Activated naive CD4-positive, alpha-beta T cell treated with Interleukin-2 at 50 U/mL for 16 hours (primary cell): Measurements from ENCODE around the gene DDX27.
A peak's percentile ranks its signal among the peaks of the same experiment; 100 is the strongest.

Experiments
- DNase-seq: peaks from one replicate; pipeline ENCODE4 v3.0.0-alpha.2; 2020

The DDX27 gene

DNA sequence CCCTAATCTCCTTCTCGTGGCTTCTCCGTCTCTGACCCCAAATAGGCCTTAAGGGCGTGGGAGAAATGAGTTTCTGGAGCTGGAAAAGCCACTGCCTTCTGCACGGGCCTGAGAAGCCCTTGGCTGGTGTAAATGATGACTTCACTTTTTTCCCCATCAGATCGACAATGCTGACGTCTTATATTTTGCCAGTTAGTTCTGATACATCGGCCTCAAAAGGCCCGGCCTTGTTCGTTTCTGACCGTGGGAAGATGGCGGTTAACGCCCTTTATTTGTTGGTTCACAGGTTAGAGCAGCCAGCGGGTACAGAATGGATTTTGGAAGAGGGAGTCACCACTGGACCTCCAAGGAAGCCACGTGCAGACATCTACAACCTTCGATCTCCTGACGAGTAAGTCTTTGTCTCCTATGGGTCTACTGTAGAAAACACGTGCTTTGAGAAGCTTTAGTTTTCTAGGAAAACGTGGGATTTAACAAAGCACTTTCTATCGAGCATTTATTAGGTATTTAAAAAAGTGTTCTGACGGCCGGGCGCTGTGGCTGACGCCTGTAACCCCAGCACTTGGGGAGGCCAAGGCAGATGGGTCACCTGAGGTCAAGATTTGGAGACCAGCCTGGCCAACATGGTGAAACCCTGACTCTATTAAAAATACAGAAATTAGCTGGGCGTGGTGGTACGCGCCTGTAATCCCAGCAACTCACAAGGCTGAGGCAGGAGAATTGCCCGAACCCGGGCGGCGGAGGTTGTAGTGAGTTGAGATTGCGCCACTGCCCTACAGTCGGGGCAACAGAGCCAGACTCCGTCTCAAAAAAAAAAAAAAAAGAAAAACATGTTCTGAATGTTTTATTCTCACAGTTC lies 59.8 kb downstream of the DDX27 start:
- peak; percentile 52 for DNase-seq

GRCh38 chr20:49279677-49280462 lies 60.7 kb downstream of the DDX27 start:
- DNase-seq, result no peak

DNA sequence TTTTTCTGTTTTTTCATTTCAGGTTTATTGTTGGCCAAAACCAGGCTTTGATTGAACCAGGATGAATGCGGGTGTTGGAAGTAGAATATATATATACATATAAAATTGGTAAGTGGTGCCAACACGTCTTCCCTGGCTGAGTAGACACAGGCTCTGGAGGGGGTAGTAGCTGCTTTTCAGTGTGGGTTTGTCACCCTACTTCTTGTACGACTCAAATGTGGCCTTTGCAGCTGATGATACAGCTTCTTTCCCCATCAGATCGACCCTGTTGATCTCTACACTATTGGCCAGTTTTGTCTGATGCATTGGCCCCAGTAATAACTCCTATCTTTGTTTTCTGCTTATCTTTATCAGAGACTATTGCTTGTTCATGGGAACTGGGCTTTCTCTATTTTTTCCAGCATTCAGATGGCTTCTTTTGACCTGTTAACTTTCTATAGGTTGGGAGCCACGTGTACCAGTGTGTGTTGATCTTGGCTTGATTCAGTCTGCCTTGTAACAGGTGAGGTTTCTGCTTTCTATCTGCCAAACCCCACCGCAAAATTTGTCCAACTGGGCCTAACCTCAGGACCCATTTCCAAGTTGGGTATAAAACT lies 61.3 kb downstream of the DDX27 start:
- no peak for DNase-seq

- DNase-seq, result no peak
Observed at GRCh38 chr20:49281059-49281912, 62.1 kb downstream of the DDX27 start.

GRCh38 chr20:49281913-49282467 lies 62.8 kb downstream of the DDX27 start:
- no peak for DNase-seq

- no peak for DNase-seq
Observed at GRCh38 chr20:49282584-49283171, 63.5 kb downstream of the DDX27 start.

DNA sequence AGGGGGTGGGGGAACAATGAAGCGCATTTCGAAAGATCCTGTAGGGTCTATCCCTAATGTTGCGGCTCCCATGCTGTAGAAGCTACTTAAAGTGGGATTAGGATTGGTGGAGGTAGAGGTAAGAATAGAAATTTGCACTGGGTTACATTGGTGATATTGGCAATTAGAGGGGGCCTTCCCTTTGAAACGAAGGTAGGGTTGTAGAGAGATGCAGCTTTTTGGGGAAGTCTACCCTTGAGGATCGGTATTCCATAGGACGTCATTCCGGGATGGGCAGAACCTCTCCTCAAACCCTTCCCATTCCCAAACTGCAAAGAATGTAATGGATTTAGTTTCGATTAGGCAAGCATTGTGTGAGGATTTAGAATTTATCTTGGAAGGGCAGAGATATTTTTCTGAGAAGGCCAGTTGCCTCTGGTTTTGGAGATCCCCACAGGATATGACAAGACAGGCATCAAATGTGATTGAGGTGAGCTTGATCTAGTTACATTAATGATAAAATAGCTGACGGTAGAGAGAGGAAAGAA lies 64.0 kb downstream of the DDX27 start:
- no peak for DNase-seq

GRCh38 chr20:49283703-49284625 lies 64.7 kb downstream of the DDX27 start:
- DNase-seq, result no peak

- no peak for DNase-seq
Observed at GRCh38 chr20:49284818-49285217, 65.6 kb downstream of the DDX27 start.

DNA sequence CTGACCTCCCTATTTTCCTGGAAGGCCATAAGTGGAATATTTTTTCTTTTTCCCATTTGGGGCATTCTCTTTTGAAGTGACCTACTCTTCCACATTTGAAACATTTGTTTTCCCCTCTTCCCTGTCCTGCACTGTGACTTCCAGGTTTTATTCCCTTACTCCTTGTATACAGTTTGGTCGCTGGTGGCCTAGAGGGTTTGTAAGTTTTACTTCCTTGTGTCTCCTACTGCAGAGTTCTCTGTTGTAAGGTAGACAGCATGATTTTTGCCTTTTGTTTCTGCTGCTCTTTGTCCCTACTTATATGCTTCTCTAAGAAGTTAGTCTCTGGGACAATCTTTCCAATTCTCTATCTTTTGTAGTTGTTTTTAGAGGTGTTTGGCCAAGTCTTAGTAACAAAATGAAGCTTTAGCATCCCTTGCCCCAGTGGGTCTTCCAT lies 66.0 kb downstream of the DDX27 start:
- no peak for DNase-seq

GRCh38 chr20:49285813-49286494 lies 66.7 kb downstream of the DDX27 start:
- DNase-seq, result no peak

DNA sequence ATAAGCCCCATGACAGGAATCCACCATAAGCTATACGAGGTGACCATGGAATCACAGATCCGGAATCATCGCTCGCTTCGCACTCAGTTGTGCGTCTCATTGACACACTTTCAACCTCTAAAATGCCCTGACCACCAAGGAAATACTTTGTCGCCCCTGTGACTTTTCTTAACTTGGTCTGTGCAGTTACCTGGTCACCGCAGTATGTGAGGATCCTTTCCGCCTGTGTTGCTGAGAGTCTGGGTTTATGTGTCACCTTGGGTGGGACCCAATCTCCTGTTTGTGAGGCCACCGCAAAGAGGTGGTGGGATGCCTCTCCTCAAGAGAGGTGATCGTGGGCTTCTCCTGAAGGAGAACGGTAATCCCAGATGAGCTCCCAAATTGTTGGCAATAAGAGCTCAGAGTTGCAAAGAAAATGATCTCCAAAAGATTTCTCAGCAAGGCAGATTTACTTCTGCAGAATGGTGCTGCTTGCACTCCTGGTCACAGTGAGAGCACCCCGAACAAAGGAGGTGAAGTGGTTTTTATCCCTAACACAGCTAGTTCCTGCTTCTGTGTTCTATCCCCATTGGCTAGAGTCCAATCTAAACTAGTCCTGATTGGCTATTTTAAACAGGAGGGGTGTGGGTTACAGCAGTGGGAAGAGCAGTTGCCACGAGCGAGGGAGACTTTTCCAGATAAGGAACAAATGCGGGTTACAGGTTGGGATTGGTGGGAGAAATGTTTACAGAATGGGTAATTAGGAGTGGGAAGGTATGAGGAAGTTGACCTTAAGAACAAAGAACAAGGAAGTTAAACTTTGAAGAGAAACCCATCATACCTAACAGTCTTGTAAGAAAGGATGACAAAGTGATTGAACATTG lies 67.7 kb downstream of the DDX27 start:
- DNase-seq, result no peak

DNA sequence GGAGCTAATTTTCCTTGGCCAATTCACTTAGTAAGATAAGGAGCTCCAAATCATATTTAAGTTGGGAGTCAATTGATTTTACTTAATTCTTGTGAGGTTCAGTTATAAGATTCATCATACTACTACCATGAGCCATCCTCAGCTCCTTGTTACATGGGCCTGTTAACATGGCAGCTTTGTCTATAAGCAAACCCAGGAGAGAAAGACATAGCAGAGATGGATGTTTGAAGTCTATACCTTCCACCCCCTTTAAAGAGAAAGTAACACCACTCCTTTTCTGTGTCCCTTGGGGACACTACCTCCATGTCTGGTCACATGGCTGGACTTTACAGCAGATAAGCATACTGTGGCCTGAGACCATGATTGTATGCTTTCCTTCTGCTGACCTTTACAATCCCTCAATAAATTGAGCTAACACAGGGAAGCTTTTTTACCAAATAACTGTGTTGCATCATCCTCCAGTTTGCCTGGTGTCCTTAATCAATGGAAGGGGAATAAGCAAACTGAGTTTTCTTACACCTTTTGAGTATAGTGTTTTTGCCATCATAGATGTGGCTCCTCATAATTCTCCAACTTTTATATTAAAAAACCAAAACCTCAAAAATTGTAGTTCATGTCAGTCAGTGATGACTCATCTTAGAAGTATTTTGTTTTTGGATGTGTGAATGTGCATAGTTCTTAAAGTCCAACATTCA lies 68.5 kb downstream of the DDX27 start:
- no peak for DNase-seq

DNA sequence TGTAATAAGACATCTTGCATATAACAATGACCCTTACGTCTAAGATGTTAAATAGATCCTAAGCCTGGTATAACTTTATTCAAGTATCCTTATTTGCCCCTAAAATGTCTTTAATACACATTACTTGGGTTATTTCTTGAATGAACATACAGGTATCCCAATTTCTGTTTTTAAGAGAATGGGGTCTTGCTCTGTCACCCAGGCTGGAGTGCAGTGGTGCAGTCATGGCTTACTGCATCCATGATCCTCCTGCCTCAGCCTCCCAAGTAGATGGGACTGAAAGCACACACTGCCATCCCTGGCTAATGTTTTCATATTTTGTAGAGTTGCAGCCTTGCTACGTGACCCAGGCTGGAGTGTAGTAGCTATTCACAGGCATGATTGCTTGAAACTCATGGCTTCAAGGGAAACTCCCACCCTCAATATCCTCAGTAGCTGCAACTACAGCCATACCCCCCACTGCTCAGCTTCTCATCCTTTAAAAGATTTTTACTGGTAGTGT lies 69.1 kb downstream of the DDX27 start:
- no peak for DNase-seq

DNA sequence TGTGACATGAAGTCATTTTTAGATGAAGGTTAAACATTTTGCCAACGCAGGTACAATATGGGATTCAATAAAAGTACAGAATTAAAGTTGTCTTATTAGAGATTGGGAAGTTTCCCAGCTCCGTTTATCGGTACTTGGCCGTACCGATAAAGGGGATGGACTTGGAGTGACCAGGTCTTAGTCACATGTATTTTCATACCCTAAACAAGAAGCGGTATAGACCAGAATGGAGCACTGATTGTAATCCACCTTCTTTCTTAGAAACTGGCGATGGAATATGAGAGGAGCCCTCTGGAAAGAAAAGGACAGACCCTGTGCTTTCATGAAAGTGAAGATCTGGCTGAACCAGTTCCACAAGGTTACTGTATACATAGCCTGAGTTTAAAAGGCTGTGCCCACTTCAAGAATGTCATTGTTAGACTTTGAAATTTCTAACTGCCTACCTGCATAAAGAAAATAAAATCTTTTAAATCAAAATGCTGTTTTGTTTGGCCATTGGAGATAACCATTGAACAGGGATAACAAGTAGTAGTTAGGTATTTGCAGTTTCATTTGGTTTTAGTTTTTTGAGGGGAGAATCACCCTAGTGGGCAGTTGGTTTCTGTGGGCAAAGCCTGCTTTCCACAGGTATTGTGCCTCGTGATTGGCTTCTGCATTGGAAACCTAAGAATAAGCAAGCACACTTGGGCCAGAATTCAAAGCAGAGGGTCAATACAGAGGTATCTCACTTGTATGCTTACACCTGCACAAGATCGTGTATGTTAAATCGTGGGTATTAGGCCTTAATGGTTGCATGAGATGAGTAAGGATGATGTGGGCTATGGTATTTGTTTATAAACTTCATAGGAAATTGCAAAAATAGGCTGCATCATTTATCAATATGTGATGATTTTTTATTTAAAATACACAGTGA lies 69.8 kb downstream of the DDX27 start:
- DNase-seq, result no peak

- DNase-seq, result no peak
Observed at GRCh38 chr20:49290608-49291191, 71.5 kb downstream of the DDX27 start.

- no peak for DNase-seq
Observed at GRCh38 chr20:49291200-49291599, 72.0 kb downstream of the DDX27 start.
